CD4-positive, alpha-beta T cell (primary cell): Measurements from ENCODE around the gene CAMTA1. TPM values are rescaled to one million over a fixed set of nuclear protein-coding genes. Genes with fewer than 3 reads are reported as not detected.

Source experiments
- ATAC-seq: fragments of 200-7000 bp; cut with Tn5 transposase; one replicate; pipeline ENCODE4 v1.10.0; 2022; ENCODE audit warnings: mild to moderate bottlenecking; ENCODE audit not compliant: poor library complexity
- CTCF ChIA-PET: fragments of 350-600 bp; sonication (Branson Sonifier 250); formaldehyde crosslinking; loops from one replicate; lab custom pipeline; 2021; ENCODE audit warnings: antibody characterized with exemption, inconsistent platforms; lab: Charles Lee
- POLR2A ChIA-PET: fragments of 350-600 bp; sonication (Branson Sonifier 250); formaldehyde crosslinking; loops from one replicate; lab custom pipeline; 2021; ENCODE audit warnings: antibody characterized with exemption, inconsistent platforms; lab: Charles Lee
- DNase-seq, 14 experiments: peaks; one replicate each; pipeline ENCODE4 v3.0.0-alpha.2; 2013 to 2020; ENCODE audit warnings: mixed read lengths in 2 of 14
- H3K27ac ChIP-seq, 2 donors: one replicate each; pipeline versions ENCODE4 v1.5.1 to v1.7.0; 2013; ENCODE audit warnings: low read length in 2 of 2, low read depth in 1 of 2, mild to moderate bottlenecking in 1 of 2
- H3K27me3 ChIP-seq, 2 experiments: 1 replicate in 1 of 2; 2 replicates in 1 of 2; pipeline versions ENCODE4 v1.6.1 to v1.7.0; 2013; ENCODE audit warnings: low read length in 2 of 2, control low read depth in 1 of 2, mild to moderate bottlenecking in 1 of 2, moderate library complexity in 1 of 2; ENCODE audit not compliant: insufficient read depth in 2 of 2, control insufficient read depth in 1 of 2
- H3K36me3 ChIP-seq: one replicate; pipeline ENCODE4 v1.6.1; 2013; ENCODE audit warnings: low read length, control low read depth; ENCODE audit not compliant: insufficient read depth
- H3K4me1 ChIP-seq: one replicate; pipeline ENCODE4 v1.6.1; 2013; ENCODE audit warnings: low read length, control low read depth; ENCODE audit not compliant: insufficient read depth
- H3K4me3 ChIP-seq: one replicate; pipeline ENCODE4 v1.5.1; 2013; ENCODE audit warnings: mild to moderate bottlenecking, low read length, moderate library complexity
- H3K9me3 ChIP-seq, 2 experiments: 1 replicate in 1 of 2; 2 replicates in 1 of 2; pipeline versions ENCODE4 v1.6.1 to v1.7.0; 2013; ENCODE audit warnings: low read length in 2 of 2, mild to moderate bottlenecking in 2 of 2, control low read depth in 1 of 2, moderate library complexity in 1 of 2; ENCODE audit not compliant: control insufficient read depth in 1 of 2, insufficient read depth in 1 of 2
- H3K27ac Mint-ChIP-seq: one replicate; pipeline ENCODE4 v1.8.0; 2020; ENCODE audit warnings: mixed read lengths
- H3K27me3 Mint-ChIP-seq: one replicate; pipeline ENCODE4 v1.8.0; 2021; ENCODE audit warnings: mixed read lengths
- H3K36me3 Mint-ChIP-seq: one replicate; pipeline ENCODE4 v1.8.0; 2021; ENCODE audit warnings: low read depth, mixed read lengths
- H3K4me1 Mint-ChIP-seq: one replicate; pipeline ENCODE4 v1.8.0; 2021; ENCODE audit warnings: low read depth, mixed read lengths
- H3K4me3 Mint-ChIP-seq: one replicate; pipeline ENCODE4 v1.8.0; 2020; ENCODE audit warnings: mild to moderate bottlenecking, mixed read lengths
- H3K9me3 Mint-ChIP-seq: one replicate; pipeline ENCODE4 v1.8.0; 2020; ENCODE audit warnings: mixed read lengths
- CTCF ChIP-seq: fragments of 200-600 bp; IDR thresholded peaks from one replicate; pipeline ENCODE4 v1.8.0; 2022; ENCODE audit warnings: antibody characterized with exemption, mild to moderate bottlenecking
- intact Hi-C, 2 experiments: fragments of 100-400 bp; cut with DNase I in 1 of 2; cut with micrococcal nuclease in 1 of 2; formaldehyde crosslinking; loops; one replicate each; pipeline versions ENCODE4 v1.15.1 to v1.9.0; 2023 to 2025; cut with DNase I, micrococcal nuclease
- total RNA-seq, 174 experiments: library from RNA in 2 of 174; stranded (reverse) in 2 of 174; gene quantifications; one replicate each; pipeline ENCODE4 v1.2.3 and lab custom pipeline; 2021 to 2026

Gene CAMTA1
- total RNA-seq, 2 experiments from 2014 or later, result 38.6 to 39.3 TPM

GRCh38 chr1:7014640-7014930, 229.3 kb downstream of the CAMTA1 start:
- no peaks in the 10 kb centered on the region for H3K9me3 Mint-ChIP-seq
- ChIA-PET CTCF (no interaction called here), POLR2A (no interaction called here)
- no peak overlapping the region for H3K27ac Mint-ChIP-seq
- DNase-seq, result no peak
- intact Hi-C loops, result no loop called here
- H3K27me3 Mint-ChIP-seq, result no peaks in the 10 kb centered on the region
- peaks cover 0 to 5% of the 10 kb centered on the region in 2 experiments for H3K9me3 ChIP-seq
- no peak for TF ChIP-seq CTCF
- no peaks in the 10 kb centered on the region for H3K4me1 ChIP-seq
- ATAC-seq, result no peak
- H3K4me1 Mint-ChIP-seq, result no peaks in the 10 kb centered on the region
- H3K27ac ChIP-seq, result no peak overlapping the region
- H3K4me3 ChIP-seq, result no peak overlapping the region
- no peak overlapping the region for H3K4me3 Mint-ChIP-seq
- H3K36me3 Mint-ChIP-seq, result no peaks in the 10 kb centered on the region
- H3K36me3 ChIP-seq, result no peaks in the 10 kb centered on the region
- H3K27me3 ChIP-seq, result no peaks in the 10 kb centered on the region

GRCh38 chr1:7015022-7015421, 229.8 kb downstream of the CAMTA1 start:
- Mint-ChIP-seq H3K4me3 (no peak overlapping the region), H3K4me1 (no peaks in the 10 kb centered on the region), H3K9me3 (no peaks in the 10 kb centered on the region), H3K27me3 (no peaks in the 10 kb centered on the region), H3K27ac (no peak overlapping the region), H3K36me3 (no peaks in the 10 kb centered on the region)
- ATAC-seq, result no peak
- no peak overlapping the region for H3K27ac ChIP-seq
- H3K27me3 ChIP-seq, result no peaks in the 10 kb centered on the region
- H3K4me3 ChIP-seq, result no peak overlapping the region
- H3K9me3 ChIP-seq, result peaks cover 0 to 5% of the 10 kb centered on the region in 2 experiments
- DNase-seq, result no peak
- H3K4me1 ChIP-seq, result no peaks in the 10 kb centered on the region
- ChIA-PET POLR2A (no interaction called here), CTCF (no interaction called here)
- no peak for TF ChIP-seq CTCF
- H3K36me3 ChIP-seq, result no peaks in the 10 kb centered on the region
- intact Hi-C loops, result no loop called here

GRCh38 chr1:7018351-7018750, 233.1 kb downstream of the CAMTA1 start:
- CTCF ChIA-PET, result no interaction called here
- intact Hi-C loops, result no loop called here

More at GRCh38 chr1:7018351-7018750, 233.1 kb downstream of the CAMTA1 start:
- POLR2A ChIA-PET, result no interaction called here
- no peak overlapping the region for H3K4me3 Mint-ChIP-seq
- H3K27ac ChIP-seq, result no peak overlapping the region
- H3K4me1 ChIP-seq, result no peaks in the 10 kb centered on the region
- H3K27ac Mint-ChIP-seq, result no peak overlapping the region
- no peak overlapping the region for H3K4me3 ChIP-seq
- no peaks in the 10 kb centered on the region for H3K4me1 Mint-ChIP-seq
- DNase-seq, result no peak
- no peak for TF ChIP-seq CTCF
- peaks cover 4% of the 10 kb centered on the region for H3K27me3 Mint-ChIP-seq
- no peaks in the 10 kb centered on the region for H3K9me3 Mint-ChIP-seq
- H3K36me3 ChIP-seq, result no peaks in the 10 kb centered on the region
- ATAC-seq, result no peak
- no peaks in the 10 kb centered on the region for H3K36me3 Mint-ChIP-seq
- H3K9me3 ChIP-seq, result peaks cover 0 to 5% of the 10 kb centered on the region in 2 experiments
- H3K27me3 ChIP-seq, result peaks cover 0 to 3% of the 10 kb centered on the region in 2 experiments
